Adrenal gland (tissue), 5 donors: ENCODE measurements around the gene POC1A.

Experiments
- CTCF ChIP-seq, 6 experiments: fragments of 450-650 bp in 4 of 6; fragments of 200-600 bp in 2 of 6; sonication (generic) in 1 of 6; IDR thresholded peaks; 1 replicate in 5 of 6; 2 replicates in 1 of 6; pipeline versions ENCODE4 v1.5.1 to v1.8.0; 2016 to 2021; ENCODE audit warnings: antibody characterized with exemption in 6 of 6, mild to moderate bottlenecking in 2 of 6, moderate library complexity in 1 of 6
- POLR2A ChIP-seq, 2 donors: fragments of 450-650 bp; IDR thresholded peaks; one replicate each; pipeline ENCODE4 v1.6.1; 2017; ENCODE audit warnings: antibody characterized with exemption in 2 of 2, mild to moderate bottlenecking in 2 of 2, moderate library complexity in 1 of 2
- donor health status: DM: no; HTN: no; CAD: no.

GRCh38 chr3:52061121-52061910 is 92.9 kb downstream of the POC1A start:
- TF ChIP-seq CTCF (IDR thresholded peaks at IDR 0.05), result no peak
- TF ChIP-seq POLR2A (IDR thresholded peaks at IDR 0.05), result no peak
